HPDE6-E6E7 (cell line): ENCODE results near the gene ETV6.
"Not testable (repeated sequence)": the region's sequence is repeated elsewhere in the genome, so short reads cannot be mapped to it uniquely, and the experiment has no call there.

Source experiments
- DNase-seq: peaks from one replicate; pipeline ENCODE4 v3.0.0; 2011; ENCODE audit warnings: missing footprints; ENCODE audit errors: extremely low spot score

ETV6 gene

DNA sequence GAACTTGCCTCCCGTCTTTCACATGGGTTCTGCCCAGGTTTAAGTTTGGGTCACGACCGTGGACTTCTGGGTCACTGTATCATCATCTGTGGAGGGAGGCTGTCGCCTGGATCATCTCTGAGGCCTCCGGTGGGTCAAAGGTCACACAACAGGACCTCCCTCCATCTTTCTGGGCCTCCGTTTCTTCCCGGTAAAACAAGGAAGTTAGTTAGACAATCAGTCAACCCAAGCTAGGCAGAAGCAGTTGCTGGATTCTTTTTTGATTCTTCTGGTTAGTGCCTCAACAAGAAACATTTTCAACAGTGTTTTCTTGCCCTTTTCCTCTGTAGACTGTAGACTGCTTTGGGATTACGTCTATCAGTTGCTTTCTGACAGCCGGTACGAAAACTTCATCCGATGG is 234.6 kb downstream of the ETV6 start:
- DNase-seq, result no peak

DNA sequence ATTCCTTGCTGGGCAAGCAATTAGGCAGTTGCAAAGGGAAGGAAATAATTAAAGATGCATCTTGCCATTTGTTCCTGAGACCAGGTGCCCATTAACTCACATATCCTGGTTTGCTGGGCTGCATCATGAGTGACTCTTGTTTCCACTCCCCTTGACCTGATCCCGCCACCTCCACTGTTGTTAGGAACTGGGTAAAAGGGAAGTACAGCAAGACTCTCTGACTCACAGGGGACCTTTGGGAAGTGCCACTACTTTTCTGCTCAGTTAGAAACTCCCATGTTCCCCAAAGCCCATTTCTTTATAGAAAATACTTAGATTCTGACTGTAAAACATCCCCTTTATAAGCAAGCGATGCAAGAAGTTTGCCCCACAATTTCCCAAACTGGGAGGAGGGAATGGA is 235.2 kb downstream of the ETV6 start:
- peak; percentile 23 for DNase-seq

DNA sequence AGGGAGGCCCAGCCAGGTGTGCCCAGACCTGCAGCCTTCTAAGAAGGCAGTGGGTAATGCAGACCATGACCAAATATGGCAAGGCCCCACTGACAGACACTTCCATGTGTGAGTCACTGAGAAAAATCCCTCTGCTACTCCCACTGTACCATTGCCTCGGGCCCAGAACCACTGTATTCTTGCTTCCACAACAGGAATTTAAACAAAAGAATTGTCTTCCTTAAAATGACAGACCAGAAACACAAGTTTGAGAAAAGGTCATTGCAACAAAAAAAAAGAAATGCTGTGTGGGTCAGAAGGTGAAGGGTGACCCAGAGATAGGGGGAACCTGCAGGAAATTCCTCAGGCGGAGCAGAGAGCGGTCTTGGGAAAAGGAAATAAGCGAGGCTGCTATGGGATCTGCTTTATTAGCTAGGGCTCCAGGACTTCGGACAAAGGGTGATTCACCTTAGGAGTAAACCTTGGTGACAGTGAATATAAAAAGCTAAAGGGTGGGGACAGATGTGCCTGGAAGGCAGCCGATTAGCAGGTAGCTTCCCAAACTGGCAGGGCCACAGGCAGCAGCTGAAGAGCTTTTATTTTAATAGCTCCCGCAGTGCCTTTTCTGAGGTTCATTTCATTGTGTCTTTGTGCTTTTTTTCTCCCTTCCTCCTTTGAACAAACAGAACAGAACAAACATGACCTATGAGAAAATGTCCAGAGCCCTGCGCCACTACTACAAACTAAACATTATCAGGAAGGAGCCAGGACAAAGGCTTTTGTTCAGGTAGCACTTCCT is 236.0 kb downstream of the ETV6 start:
- DNase-seq, result peak; percentile 89

DNA sequence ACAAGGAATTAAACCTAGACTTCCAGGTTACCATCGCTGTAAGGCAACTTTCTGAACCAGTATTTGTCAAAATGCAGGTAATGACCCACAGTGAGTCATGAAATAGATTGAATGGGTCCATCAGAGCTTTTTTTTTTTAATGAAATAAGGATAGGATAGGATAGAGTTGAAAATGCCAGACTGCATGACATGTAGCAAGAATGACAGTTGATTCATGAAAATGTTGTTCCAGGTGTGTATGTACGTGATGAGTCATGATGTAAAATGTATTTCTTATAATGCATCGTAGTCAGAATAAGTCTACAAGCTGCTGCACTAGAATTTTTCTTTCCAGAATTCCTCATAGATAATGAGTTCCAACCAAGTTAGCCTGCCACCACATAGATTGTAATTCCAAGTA is 236.9 kb downstream of the ETV6 start:
- DNase-seq, result peak; percentile 42

DNA sequence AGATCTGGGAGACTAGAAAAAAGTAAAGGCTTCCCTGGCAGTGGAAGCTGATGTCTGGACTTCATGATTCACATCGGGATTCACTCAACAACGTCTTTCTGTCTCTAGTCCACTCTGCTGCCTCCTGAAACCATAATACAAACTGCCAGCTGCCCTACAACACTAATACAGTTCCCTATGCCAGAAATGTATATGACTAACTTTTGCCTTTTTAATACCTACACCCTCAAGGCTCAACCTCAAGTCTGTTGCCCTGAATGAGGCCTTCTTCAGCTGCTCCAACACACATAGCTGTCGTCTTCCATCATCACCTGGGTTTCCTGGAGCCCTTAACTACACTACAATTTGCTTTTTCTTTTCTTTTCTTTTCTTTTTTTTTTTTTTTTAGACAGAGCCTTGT is 238.6 kb downstream of the ETV6 start:
- no peak for DNase-seq

DNA sequence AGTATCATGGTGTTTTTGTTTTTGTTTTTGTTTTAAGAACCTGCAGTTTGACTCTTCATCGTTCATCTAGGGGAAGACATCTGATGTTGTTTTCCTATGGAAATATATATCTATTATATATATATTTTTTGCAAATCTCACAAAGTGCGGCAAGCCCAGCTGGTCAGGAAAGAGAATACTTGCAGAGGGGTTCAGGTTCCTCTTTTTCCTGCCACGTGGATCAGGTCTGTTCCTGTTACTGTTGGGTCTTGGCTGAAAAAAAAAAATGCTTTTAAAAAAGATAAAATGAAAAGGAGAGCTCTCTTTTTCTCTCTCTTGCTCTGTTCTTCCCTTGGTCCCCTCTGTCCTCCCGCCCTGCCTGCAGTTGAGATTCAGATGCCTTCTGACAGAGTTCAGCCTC is 241.9 kb downstream of the ETV6 start:
- no peak for DNase-seq

DNA sequence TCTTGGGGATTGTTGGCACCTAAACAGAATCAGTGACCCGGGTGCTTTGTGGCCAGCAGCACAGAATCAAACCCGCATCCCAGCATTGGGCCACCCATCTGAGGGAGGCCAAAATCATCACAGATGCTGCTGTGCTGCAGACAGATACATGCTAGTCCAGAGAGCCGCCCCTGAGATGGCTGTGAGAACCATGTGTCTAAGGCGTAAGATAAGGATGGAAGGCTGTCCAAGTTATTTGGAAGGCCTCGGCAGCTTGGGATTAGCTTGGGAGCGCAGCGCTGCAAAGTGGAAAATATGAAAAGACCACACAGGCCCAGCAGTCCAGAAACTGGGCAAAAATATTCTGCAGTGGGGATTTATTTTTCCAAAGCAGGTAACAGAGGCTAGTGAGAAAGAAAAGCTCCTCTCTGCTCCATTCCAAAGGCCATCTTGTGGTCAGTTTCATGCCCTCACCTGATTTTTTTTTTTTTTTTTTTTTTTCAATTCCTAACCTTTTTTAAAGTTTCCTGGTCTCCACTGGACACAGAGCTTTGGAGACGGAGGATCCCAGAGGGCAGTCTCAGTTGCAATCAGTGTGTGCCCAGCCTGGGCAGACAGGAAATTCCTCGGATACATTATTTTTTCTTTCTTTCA is 242.4 kb downstream of the ETV6 start:
- no peak for DNase-seq

DNA sequence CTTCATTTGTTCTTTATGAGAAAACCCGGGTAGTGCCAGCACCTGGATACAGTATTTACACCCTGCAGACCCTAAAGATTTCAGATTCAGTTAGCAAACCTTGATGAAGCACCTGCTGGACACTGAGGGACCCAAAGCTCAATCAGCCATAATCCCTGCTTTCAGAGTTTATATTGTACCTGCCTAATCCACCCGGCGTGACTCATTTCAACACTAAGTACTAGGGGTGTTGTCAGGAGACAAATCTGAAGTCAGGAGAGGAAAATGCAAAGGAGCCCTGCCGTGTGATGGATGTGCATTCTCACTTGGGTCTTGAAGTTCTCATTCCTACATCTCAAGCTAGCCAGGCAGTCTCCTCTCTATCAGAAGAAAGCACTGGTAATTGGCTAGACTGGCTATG is 244.5 kb downstream of the ETV6 start:
- DNase-seq, result no peak

DNA sequence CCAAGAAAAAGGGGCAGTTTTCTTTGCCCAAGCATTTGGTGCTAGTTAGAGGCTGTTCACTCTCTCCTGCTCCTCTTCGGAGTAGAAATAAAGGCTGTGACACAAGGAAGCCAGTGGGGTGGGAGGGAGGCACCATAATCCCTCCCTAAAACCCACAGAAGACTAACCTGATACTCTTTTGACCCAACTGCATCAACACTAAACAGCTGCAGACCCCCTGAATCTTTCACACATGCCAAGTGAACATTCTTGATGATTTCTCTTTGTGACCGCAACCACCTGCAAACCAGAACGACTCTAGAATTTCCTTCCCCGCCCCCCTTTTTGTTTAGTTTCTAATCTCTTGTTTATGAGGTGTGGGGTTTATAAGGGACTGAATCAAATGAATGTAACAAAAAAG is 245.4 kb downstream of the ETV6 start:
- DNase-seq, result no peak

DNA sequence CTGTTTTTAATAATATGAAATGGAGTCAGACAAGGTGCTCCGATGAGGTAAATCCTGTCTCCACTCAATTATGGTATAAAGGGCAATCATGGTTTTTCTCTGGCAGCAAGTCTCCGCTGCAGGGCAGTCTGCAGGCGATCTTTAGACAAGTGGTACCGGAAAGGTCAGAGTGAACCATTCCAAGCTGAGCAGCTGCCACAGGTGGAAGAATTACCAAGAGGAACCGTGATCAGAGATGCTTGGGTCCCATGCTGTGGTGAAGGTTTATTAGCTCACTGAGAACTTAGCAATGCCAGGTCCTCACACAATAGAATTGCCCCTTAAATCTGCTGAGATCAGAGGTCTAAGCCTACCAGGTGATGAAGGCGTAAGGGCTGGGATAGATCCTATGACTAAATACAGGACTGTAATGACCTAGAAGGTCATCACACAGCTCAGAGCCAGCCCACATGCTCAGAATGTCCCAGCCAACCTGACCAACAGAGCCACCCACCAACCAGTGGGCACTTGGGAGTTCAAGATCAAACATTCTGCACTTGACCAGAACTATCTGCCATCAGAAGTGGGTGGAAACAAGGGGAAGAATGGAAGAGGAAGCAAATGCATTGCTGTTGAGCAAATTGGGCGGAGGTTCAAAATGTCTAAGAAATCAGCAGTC is 246.1 kb downstream of the ETV6 start:
- DNase-seq, result no peak

DNA sequence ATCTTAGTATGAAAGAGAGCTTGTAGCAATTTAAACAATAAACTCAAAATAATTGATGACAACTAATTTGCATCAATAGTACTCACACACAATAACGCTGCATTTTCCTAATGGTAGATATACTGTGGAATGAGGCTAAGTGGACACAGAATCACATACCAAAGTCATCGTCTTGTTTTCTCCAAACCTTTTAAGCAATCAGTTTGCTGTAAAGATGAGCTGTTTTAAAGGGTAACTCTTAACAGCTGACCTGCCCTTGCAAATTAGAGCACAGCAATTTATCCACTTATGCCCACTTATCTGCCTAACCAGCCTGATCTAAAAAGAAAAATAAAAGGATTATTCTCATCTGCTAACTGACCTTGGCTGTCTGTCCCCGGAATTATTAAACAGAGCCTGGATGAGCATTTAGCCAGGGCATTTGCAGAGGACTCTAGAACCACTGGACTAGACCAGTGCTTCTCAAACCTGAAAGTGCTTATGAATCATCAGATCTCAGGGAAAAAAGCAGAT is 247.0 kb downstream of the ETV6 start:
- no peak for DNase-seq

DNA sequence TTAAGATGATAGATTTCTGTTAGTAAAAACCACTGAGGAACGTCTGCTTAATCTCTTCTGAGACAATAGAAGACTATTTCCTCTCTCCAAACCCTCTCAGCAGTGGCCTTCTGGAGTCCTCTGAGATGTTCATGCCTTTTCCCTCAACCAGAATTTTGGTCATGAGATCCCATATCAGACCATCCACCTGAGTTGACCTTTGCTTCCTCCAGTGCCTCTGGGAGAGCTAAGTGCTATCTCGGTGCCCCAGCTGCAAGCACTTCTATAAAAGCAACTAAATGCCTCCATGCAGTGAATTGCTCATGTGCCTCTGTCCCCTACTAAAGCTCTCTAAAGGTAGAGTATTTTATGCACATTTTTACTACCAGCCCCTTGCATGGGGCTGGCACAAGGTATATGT is 248.4 kb downstream of the ETV6 start:
- DNase-seq, result no peak

DNA sequence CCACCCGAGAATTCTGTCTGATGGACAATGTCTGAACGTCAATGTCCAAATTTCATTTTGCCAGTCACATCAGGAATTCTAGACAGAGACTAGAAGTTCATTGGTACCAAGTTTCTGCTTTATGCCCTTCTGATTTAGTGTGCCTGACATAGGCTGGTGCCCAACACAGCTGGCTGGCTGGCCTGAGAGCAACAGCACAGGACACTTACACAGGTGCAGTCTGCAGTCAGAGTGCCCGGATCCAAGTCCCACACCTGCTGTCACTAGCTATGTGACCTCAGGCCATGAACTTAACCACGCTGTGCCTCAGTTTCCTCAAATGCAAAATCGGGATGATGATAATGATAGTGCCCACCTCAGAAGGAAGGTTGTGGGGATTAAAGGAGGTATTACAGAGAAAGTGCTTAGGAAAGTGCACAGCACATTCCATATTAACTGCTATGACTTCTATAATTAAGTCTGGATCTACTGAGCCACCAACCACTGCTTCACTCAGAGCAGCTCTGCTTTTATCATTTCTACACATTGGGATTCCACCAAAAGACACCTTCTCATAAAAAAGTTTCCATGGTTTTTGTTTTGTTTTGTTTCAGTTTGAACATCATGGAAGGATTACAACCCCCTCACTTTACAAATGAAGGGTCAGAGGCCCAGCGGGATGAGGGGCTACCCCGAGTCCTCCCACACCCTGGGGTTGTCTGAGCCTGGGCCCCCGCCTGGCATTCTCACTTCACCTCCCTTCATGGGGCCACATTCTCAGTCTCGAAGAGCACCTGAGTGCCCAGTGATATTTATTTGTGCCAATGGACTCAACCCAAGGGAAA is 252.4 kb downstream of the ETV6 start:
- DNase-seq, result no peak

DNA sequence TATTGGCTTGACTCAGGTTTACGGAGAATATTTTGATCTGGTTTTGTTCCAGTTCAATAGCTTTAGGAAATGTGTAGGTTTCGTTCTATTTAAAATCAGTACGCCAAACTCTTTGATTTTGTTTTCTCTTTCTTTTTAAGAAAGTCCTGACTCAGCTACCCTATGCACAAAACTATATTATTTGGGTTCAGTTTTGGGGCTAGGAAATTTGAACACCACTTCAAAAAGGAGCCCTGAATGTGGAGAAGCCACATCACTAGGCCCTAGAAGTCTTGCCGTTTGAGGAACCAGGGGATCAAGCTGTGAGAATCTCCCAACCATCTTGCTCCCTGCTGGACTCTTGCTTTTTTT is 253.0 kb downstream of the ETV6 start:
- DNase-seq, result no peak

DNA sequence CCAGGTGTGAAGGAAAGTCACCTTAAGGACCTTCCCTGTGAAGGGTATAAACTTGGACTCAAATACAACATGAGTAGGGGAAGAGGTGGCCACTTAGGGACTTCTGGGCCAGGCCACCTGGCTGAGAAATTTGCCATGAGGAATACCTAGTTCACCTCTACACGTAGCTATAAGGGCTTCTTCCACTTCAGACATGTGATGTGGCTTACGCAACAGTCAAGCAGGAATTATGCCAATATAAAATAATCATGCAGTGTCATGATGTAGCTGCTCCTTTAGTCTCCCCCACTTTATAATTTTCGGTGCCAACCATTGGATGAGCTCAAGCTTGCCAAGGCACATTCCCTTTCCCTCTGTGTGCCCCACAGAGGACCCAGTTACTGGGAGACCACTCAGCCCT is 254.7 kb downstream of the ETV6 start:
- no peak for DNase-seq

DNA sequence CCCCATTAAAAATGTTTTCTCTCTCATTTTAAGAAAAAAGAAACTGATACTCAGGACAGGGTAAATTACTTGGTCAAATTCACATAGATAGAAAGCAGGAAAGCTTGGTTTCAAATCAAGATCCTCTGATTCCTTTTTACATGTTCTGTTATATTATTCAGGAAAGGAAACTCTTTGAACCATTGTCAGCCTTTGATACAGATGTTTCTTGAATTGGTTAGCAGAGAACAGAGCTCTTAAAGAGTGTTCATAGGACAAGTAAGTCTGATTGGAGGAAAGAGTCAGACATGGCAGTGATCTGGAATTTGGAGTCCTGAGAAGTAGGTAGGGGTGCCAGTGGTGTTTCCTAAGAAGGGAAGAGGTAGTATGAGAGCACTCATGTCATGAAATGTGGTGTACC is 256.1 kb downstream of the ETV6 start:
- no peak for DNase-seq

DNA sequence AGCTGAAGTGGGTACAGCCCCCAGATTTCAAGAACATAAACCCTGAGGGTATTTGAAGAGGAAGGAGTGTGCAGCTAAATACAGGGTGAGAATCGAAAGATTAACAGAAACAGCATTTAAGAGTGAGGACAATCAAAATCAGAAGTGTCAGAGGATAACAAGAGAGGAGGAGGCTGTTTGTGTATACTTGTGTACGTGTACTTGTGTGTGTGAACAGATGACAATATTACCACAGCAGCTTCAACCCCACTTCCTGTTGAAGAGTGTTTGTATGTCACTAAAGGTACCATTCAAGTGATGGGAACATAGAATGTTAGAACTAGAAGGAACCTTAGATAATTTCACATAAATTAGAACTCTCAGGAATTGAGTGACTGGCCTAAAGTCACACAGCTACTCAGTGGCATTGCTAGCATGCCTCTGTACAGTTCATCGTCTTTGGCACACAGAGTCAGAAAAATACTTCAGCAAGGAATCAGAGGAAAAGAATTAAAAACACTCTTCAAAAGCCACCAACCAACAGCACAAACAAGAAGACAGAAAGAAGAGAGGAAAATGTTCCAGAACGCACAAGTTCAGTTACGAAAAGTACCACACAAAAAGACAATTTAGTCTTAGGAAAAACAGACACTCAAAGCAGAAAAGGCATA is 256.9 kb downstream of the ETV6 start:
- no peak for DNase-seq

DNA sequence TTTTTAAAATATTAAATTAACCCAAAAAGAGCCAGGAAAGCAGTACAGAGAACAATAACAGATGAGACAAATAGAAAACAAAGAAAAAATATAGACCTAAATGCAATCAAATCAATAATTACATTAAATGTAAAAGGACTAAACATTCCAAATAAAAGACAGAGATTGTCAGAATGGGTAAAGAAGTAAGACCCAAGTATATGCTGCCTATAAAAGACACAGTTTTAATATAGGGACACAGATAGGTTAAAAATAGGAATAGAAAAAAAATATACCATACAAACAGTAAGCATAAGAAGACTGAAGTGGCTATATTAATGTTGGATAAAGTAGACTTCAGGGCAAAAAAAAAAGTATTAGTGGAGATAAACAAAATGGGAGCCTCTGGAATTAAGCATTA is 258.2 kb downstream of the ETV6 start:
- DNase-seq, result no peak

DNA sequence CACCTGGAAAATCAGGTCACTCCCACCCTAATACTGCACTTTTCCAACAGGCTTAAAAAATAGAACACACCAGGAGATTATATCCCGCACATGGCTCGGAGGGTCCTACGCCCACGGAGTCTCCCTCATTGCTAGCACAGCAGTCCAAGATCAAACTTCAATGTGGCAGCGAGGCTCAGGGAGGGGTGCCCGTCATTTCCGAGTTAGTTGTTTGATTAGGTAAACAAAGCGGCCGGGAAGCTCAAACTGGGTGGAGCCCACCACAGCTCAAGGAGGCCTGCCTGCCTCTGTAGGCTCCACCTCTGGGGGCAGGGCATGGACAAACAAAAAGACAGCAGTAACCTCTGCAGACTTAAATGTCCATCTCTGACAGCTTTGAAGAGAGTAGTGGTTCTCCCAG is 259.9 kb downstream of the ETV6 start:
- not testable (repeated sequence) for DNase-seq

DNA sequence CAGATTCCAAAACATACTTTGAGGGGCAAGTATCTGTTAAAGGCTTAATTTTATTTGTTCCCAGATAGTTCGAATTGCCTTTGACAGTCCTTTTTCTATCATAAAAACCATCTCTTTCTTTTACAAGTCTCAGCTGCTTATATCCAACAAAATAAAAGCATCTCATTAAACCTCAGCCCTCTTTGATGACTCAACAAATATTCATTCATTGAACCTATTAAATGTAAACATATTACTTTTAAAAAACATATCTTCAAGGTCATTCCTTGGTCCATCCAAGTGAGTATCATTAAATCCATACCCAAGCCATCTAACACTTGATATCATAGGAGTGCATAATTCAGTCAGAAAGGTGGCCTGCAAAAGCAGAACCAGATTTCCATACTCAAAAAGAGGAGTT is 266.6 kb downstream of the ETV6 start:
- no peak for DNase-seq

DNA sequence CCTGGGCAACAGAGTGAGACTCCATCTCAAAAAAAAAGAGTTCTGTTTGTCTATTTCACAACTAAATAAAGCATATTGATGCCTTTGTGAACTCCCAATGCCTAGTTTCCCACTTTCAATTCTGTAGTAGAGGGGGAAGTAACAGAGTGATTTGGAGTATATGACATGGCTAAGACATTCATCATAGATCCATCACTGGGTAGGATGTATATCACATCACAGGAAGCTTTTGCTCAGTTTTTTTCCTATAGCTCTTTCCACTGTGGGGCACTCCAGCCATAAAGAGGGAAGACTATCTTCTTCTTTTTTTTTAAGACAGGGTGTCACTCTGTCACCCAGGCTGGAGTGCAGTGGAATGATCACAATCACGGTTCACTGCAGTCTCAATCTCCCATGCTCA is 267.3 kb downstream of the ETV6 start:
- no peak for DNase-seq

DNA sequence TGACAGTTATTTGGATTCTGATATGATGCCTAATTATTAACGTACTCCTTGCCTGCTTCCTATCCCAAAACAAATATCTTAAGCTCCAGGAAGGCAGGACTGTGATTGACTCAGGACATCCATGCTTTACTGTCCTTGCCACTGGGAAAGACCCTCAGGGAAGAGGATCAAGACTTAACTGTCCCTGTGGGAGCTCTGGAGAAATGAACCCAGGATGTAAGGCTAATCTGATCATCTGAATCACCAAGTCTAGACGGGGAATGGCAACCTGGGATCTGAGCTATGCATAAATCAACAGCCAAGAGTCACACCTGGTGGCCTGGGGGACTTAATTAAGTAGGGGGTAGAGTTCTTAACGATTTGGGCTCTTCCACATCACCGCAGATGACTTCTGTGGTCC is 268.0 kb downstream of the ETV6 start:
- DNase-seq, result no peak
